ENCODE results near the gene SLF2.

The SLF2 gene

GRCh38 chr10:101000915-101001658 lies 88.3 kb downstream of the SLF2 start:
- no peak for DNase-seq

- no peak for DNase-seq
Measured at GRCh38 chr10:101001659-101002035, 88.9 kb downstream of the SLF2 start.

GRCh38 chr10:101002456-101002855 lies 89.7 kb downstream of the SLF2 start:
- DNase-seq = no peak

GRCh38 chr10:101003639-101004206 lies 91.0 kb downstream of the SLF2 start:
- DNase-seq = no peak

- no peak for DNase-seq
Measured at GRCh38 chr10:101005361-101005760, 92.6 kb downstream of the SLF2 start.

- no peak for DNase-seq
Measured at GRCh38 chr10:101005869-101006567, 93.3 kb downstream of the SLF2 start.

GRCh38 chr10:101006593-101007098 lies 93.9 kb downstream of the SLF2 start:
- no peak for DNase-seq

- no peak for DNase-seq
Measured at GRCh38 chr10:101007099-101007711, 94.4 kb downstream of the SLF2 start.

- DNase-seq = no peak
Measured at GRCh38 chr10:101007915-101008822, 95.4 kb downstream of the SLF2 start.

GRCh38 chr10:101008823-101009423 lies 96.2 kb downstream of the SLF2 start:
- no peak for DNase-seq

- DNase-seq = no peak
Measured at GRCh38 chr10:101010329-101010728, 97.6 kb downstream of the SLF2 start.

GRCh38 chr10:101011517-101012423 lies 99.0 kb downstream of the SLF2 start:
- no peak for DNase-seq

- peak; percentile 74 for DNase-seq
Measured at GRCh38 chr10:101012525-101013364, 100.0 kb downstream of the SLF2 start.

- no peak for DNase-seq
Measured at GRCh38 chr10:101013365-101013825, 100.6 kb downstream of the SLF2 start.

- DNase-seq = peak; percentile 74
Measured at GRCh38 chr10:101014230-101014884, 101.6 kb downstream of the SLF2 start.
